Measurements from ENCODE around the gene SLC38A10. TPM values are rescaled to one million over a fixed set of nuclear protein-coding genes. Genes with fewer than 3 reads are reported as not detected.

Gene SLC38A10
- total RNA-seq, 2 experiments from 2014 or later, result 47.6 to 52.9 TPM

GRCh38 chr17:81200695-81201580 is 94.2 kb downstream of the SLC38A10 start:
- H3K9me3 Mint-ChIP-seq (ENCODE audit: low read depth), result no peaks in the 10 kb centered on the region
- no peaks in the 10 kb centered on the region for H3K4me1 Mint-ChIP-seq
- ATAC-seq (peak; percentile 71), DNase-seq (peak; percentile 36)
- no peaks in the 10 kb centered on the region for H3K27me3 Mint-ChIP-seq
- intact Hi-C loops (cut with DNase I, micrococcal nuclease), result no loop called here
- H3K27ac Mint-ChIP-seq, result no peak overlapping the region
- no peak overlapping the region for H3K4me3 Mint-ChIP-seq
- CTCF ChIA-PET, result interaction anchor here (0.7 to 0.9 kb wide), 2 partner anchors 55 to 125 kb away, joined by 3 to 4 read pairs; no protein-coding TSS in a partner anchor
- POLR2A ChIA-PET, result interaction anchor here (0.7 kb wide), 1 partner anchor 363 kb away, joined by 3 read pairs; no protein-coding TSS in a partner anchor
- no peaks in the 10 kb centered on the region for H3K36me3 Mint-ChIP-seq (ENCODE audit: low read depth)

GRCh38 chr17:81200201-81200600 is 94.9 kb downstream of the SLC38A10 start:
- Mint-ChIP-seq H3K36me3 (ENCODE audit: low read depth) (no peaks in the 10 kb centered on the region), H3K9me3 (ENCODE audit: low read depth) (no peaks in the 10 kb centered on the region), H3K4me1 (no peaks in the 10 kb centered on the region), H3K27me3 (no peaks in the 10 kb centered on the region), H3K27ac (no peak overlapping the region), H3K4me3 (no peak overlapping the region)
- POLR2A ChIA-PET, result no interaction called here
- ATAC-seq (no peak), DNase-seq (no peak)
- intact Hi-C loops (cut with DNase I, micrococcal nuclease), result no loop called here
- CTCF ChIA-PET, result interaction anchor here (0.7 to 0.9 kb wide), 2 partner anchors 54 to 124 kb away, joined by 3 to 4 read pairs; no protein-coding TSS in a partner anchor

- ATAC-seq, result no peak
- Mint-ChIP-seq H3K27ac (no peak overlapping the region), H3K36me3 (ENCODE audit: low read depth) (no peaks in the 10 kb centered on the region), H3K27me3 (no peaks in the 10 kb centered on the region), H3K9me3 (ENCODE audit: low read depth) (no peaks in the 10 kb centered on the region), H3K4me3 (no peak overlapping the region), H3K4me1 (no peaks in the 10 kb centered on the region)
- intact Hi-C loops (cut with DNase I, micrococcal nuclease), result no loop called here
- POLR2A ChIA-PET, result no interaction called here
- CTCF ChIA-PET, result interaction anchor here (0.6 kb wide), 1 partner anchor 210 kb away, joined by 3 read pairs; no protein-coding TSS in a partner anchor
- no peak for DNase-seq
These were observed 95.7 kb downstream of the SLC38A10 start for GRCh38 chr17:81199482-81199830.

- intact Hi-C loops (cut with DNase I, micrococcal nuclease), result no loop called here
- Mint-ChIP-seq H3K4me1 (no peaks in the 10 kb centered on the region), H3K9me3 (ENCODE audit: low read depth) (no peaks in the 10 kb centered on the region), H3K27me3 (no peaks in the 10 kb centered on the region), H3K36me3 (ENCODE audit: low read depth) (no peaks in the 10 kb centered on the region), H3K27ac (no peak overlapping the region), H3K4me3 (no peak overlapping the region)
- POLR2A ChIA-PET, result interaction anchor here (0.6 kb wide), 1 partner anchor 85 kb away, joined by 3 read pairs; no protein-coding TSS in a partner anchor
- CTCF ChIA-PET, result interaction anchor here (0.6 kb wide), 1 partner anchor 210 kb away, joined by 3 read pairs; no protein-coding TSS in a partner anchor
- DNase-seq (no peak), ATAC-seq (no peak)
These were observed 96.2 kb downstream of the SLC38A10 start for GRCh38 chr17:81198826-81199481.

- DNase-seq (no peak), ATAC-seq (no peak)
- ChIA-PET CTCF (no interaction called here), POLR2A (no interaction called here)
- Mint-ChIP-seq H3K9me3 (ENCODE audit: low read depth) (no peaks in the 10 kb centered on the region), H3K36me3 (ENCODE audit: low read depth) (no peaks in the 10 kb centered on the region), H3K27ac (no peak overlapping the region), H3K4me1 (no peaks in the 10 kb centered on the region), H3K27me3 (no peaks in the 10 kb centered on the region), H3K4me3 (no peak overlapping the region)
- intact Hi-C loops (cut with DNase I, micrococcal nuclease), result no loop called here
These were observed 97.1 kb downstream of the SLC38A10 start for GRCh38 chr17:81197831-81198490.

- intact Hi-C loops (cut with DNase I, micrococcal nuclease), result no loop called here
- ATAC-seq, result no peak
- DNase-seq, result no peak
- no peaks in the 10 kb centered on the region for H3K27me3 Mint-ChIP-seq
- CTCF ChIA-PET, result no interaction called here
- no peaks in the 10 kb centered on the region for H3K4me1 Mint-ChIP-seq
- H3K9me3 Mint-ChIP-seq (ENCODE audit: low read depth), result no peaks in the 10 kb centered on the region
- POLR2A ChIA-PET, result no interaction called here
- H3K36me3 Mint-ChIP-seq (ENCODE audit: low read depth), result no peaks in the 10 kb centered on the region
- no peak overlapping the region for H3K4me3 Mint-ChIP-seq
- H3K27ac Mint-ChIP-seq, result no peak overlapping the region
These were observed 97.7 kb downstream of the SLC38A10 start for GRCh38 chr17:81197409-81197795.

GRCh38 chr17:81196505-81197408 is 98.3 kb downstream of the SLC38A10 start:
- POLR2A ChIA-PET, result no interaction called here
- no peak for ATAC-seq
- Mint-ChIP-seq H3K9me3 (ENCODE audit: low read depth) (no peaks in the 10 kb centered on the region), H3K27ac (no peak overlapping the region), H3K36me3 (ENCODE audit: low read depth) (no peaks in the 10 kb centered on the region), H3K27me3 (no peaks in the 10 kb centered on the region), H3K4me3 (no peak overlapping the region), H3K4me1 (no peaks in the 10 kb centered on the region)
- CTCF ChIA-PET, result no interaction called here
- intact Hi-C loops (cut with DNase I, micrococcal nuclease), result no loop called here
- no peak for DNase-seq

- ChIA-PET CTCF (no interaction called here), POLR2A (no interaction called here)
- DNase-seq (no peak), ATAC-seq (no peak)
- H3K9me3 Mint-ChIP-seq (ENCODE audit: low read depth), result no peaks in the 10 kb centered on the region
- H3K4me3 Mint-ChIP-seq, result no peak overlapping the region
- H3K27ac Mint-ChIP-seq, result no peak overlapping the region
- no peaks in the 10 kb centered on the region for H3K27me3 Mint-ChIP-seq
- no peaks in the 10 kb centered on the region for H3K4me1 Mint-ChIP-seq
- intact Hi-C loops (cut with DNase I, micrococcal nuclease), result no loop called here
- no peaks in the 10 kb centered on the region for H3K36me3 Mint-ChIP-seq (ENCODE audit: low read depth)
These were observed 99.1 kb downstream of the SLC38A10 start for GRCh38 chr17:81195941-81196495.

Other genes starting within 250 kb of the SLC38A10 start
- gene PVALEF, start 129.8 kb downstream of the SLC38A10 start, total RNA-seq, result not detected
- gene AATK, start 129.1 kb downstream of the SLC38A10 start, total RNA-seq, result under 1 TPM; 0.35 to 0.41 TPM
- 1 to 10 TPM; 7.6 to 9.5 TPM for gene CEP131, start 72.3 kb downstream of the SLC38A10 start, total RNA-seq
- 10 to 100 TPM; 17.8 to 20.3 TPM for gene TEPSIN, start 56.3 kb downstream of the SLC38A10 start, total RNA-seq
- 10 to 100 TPM; 31.0 to 57.9 TPM for gene NDUFAF8, start 56.0 kb downstream of the SLC38A10 start, total RNA-seq
- under 1 TPM in 1 of 2 experiments, not detected in 1; 0.05 TPM for gene BAHCC1, start 100.2 kb upstream of the SLC38A10 start, total RNA-seq
- gene ACTG1, start 217.5 kb upstream of the SLC38A10 start, total RNA-seq, result 1,000 to 10,000 TPM; 4,119 to 5,987 TPM
- under 1 TPM; 0.23 to 0.58 TPM for gene FSCN2, start 233.1 kb upstream of the SLC38A10 start, total RNA-seq